H1 (cell line): ENCODE measurements around the gene SNX20. TPM values are rescaled to one million over a fixed set of nuclear protein-coding genes. Genes with fewer than 3 reads are reported as not detected.

ENCODE experiments used
- ASH2L ChIP-seq: fragments of 200-600, 300-600 bp; sonication (generic); IDR thresholded peaks from one replicate; pipeline ENCODE4 v1.7.1; 2017; ENCODE audit warnings: low read length
- CHD7 ChIP-seq: fragments of 300-600 bp; sonication (generic); IDR thresholded peaks from 2 replicates; pipeline ENCODE4 v1.7.1; 2012; ENCODE audit warnings: low read length, moderate library complexity, mild to moderate bottlenecking, inconsistent platforms; ENCODE audit not compliant: insufficient replicate concordance
- EZH2 ChIP-seq: fragments of 200-600 bp; sonication (generic); IDR thresholded peaks from 2 replicates; pipeline ENCODE4 v1.7.1; 2012; ENCODE audit warnings: low read depth, mild to moderate bottlenecking, moderate library complexity, low read length, inconsistent platforms; ENCODE audit not compliant: severe bottlenecking
- JUND ChIP-seq: IDR thresholded peaks from 2 replicates; pipeline ENCODE4 v1.6.1; 2011; ENCODE audit warnings: mild to moderate bottlenecking, improper control_type of control experiment, low read length
- KDM1A ChIP-seq: fragments of 200-600, 300-600 bp; sonication (generic); IDR thresholded peaks from 2 replicates; pipeline ENCODE4 v1.7.1; 2016; ENCODE audit warnings: mild to moderate bottlenecking, low read length, borderline replicate concordance
- POU5F1 ChIP-seq: IDR thresholded peaks from 2 replicates; pipeline ENCODE4 v1.6.1; 2011; ENCODE audit warnings: low read depth, mild to moderate bottlenecking, low read length, moderate library complexity
- SP1 ChIP-seq: IDR thresholded peaks from 2 replicates; pipeline ENCODE4 v1.6.1; 2011; ENCODE audit warnings: low read depth, low read length
- polyA plus RNA-seq, 7 experiments: library from polyadenylated mRNA; depleted of rRNA in 3 of 7; stranded (reverse) in 5 of 7; unstranded in 2 of 7; fragments of >200 nt in 5 of 7; fragments of 200-250 nt in 2 of 7; gene quantifications; 1 replicate in 5 of 7; 2 replicates in 1 of 7; 4 replicates in 1 of 7; pipeline versions ENCODE4 v1.2.1 to v1.2.3, GENCODE V29; 2011 to 2013; ENCODE audit warnings: missing spikeins in 2 of 7, mixed read lengths in 2 of 7
- total RNA-seq: library from RNA; stranded (reverse); fragmentation: NEBNext Ultra II Directional; extraction: Animal tissue kit (Norgen Biotek cat#: 25700); gene quantifications from 2 replicates; pipeline ENCODE4 v1.2.1, GENCODE V29; 2021

Gene SNX20
- total and polyA plus RNA-seq, 2 of the 8 experiments (the other 6 are each of a cell fraction or from before 2014, with no cell fraction given), result not detected

- no peak for TF ChIP-seq CHD7
- TF ChIP-seq JUND, result no peak
- TF ChIP-seq POU5F1, result no peak
- TF ChIP-seq ASH2L, result no peak
- TF ChIP-seq KDM1A, result no peak
- TF ChIP-seq EZH2, result no peak
- no peak for TF ChIP-seq SP1
Measured at GRCh38 chr16:50706250-50706649, 25.1 kb upstream of the SNX20 start (continued).
